ENCODE measurements around the gene AQP6.

AQP6 gene

GRCh38 chr12:49972641-49973360, at the start of gene AQP6:
Gene AQP6, plus strand, starts transcription at chr12:49972947. Its CDS starts 227 bp downstream, at chr12:49973174.
- no peak within 1 kb of the TSS for H3K4me3 ChIP-seq (replicated peaks; ENCODE audit: low read depth, low read length)
- no peak for DNase-seq (ENCODE audit: extremely low read depth, low read depth)
- TF ChIP-seq CTCF (IDR thresholded peaks at IDR 0.05; ENCODE audit: low read depth, low read length, missing control alignments): no peak

- no peak overlapping the region for H3K4me3 ChIP-seq (replicated peaks; ENCODE audit: low read depth, low read length)
- TF ChIP-seq CTCF (IDR thresholded peaks at IDR 0.05; ENCODE audit: low read depth, low read length, missing control alignments): no peak
- no peak for DNase-seq (ENCODE audit: extremely low read depth, low read depth)
Measured at GRCh38 chr12:49923035-49923644, 49.6 kb upstream of the AQP6 start.

- no peak overlapping the region for H3K4me3 ChIP-seq (replicated peaks; ENCODE audit: low read depth, low read length)
- DNase-seq (ENCODE audit: extremely low read depth, low read depth): no peak
- TF ChIP-seq CTCF (IDR thresholded peaks at IDR 0.05; ENCODE audit: low read depth, low read length, missing control alignments): no peak
Measured at GRCh38 chr12:49923880-49924556, 48.7 kb upstream of the AQP6 start.

DNA sequence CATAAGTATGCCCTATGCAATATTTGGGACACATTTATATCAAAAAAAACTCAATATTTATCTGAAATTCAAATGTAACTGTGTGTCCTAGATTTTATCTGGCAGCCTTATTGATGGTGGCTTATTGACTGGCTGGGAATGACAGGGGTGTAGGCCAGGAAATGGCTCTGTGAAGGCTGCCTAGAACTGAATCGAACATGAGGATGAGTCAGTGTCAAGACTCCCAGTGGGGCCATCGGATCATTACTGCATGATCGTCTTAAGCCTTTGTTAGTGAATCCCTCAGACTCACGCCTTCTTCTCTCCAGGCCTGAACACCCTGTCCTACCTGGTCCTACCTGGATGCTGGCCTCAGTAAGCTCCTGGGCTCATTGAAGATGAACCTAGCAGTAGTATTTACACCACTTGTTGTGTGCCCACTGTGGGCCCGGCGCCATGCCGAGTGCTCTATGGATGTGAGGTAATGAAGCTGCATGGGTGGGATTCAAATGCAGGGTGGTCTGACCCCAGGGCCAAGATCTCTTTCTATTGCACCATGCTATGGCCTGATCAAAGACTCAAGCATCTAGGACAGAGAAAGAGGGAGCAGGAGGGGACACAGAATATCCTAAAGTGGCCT, 48.0 kb upstream of the AQP6 start:
- H3K4me3 ChIP-seq (replicated peaks; ENCODE audit: low read depth, low read length): no peak overlapping the region
- TF ChIP-seq CTCF (IDR thresholded peaks at IDR 0.05; ENCODE audit: low read depth, low read length, missing control alignments): no peak
- no peak for DNase-seq (ENCODE audit: extremely low read depth, low read depth)

DNA sequence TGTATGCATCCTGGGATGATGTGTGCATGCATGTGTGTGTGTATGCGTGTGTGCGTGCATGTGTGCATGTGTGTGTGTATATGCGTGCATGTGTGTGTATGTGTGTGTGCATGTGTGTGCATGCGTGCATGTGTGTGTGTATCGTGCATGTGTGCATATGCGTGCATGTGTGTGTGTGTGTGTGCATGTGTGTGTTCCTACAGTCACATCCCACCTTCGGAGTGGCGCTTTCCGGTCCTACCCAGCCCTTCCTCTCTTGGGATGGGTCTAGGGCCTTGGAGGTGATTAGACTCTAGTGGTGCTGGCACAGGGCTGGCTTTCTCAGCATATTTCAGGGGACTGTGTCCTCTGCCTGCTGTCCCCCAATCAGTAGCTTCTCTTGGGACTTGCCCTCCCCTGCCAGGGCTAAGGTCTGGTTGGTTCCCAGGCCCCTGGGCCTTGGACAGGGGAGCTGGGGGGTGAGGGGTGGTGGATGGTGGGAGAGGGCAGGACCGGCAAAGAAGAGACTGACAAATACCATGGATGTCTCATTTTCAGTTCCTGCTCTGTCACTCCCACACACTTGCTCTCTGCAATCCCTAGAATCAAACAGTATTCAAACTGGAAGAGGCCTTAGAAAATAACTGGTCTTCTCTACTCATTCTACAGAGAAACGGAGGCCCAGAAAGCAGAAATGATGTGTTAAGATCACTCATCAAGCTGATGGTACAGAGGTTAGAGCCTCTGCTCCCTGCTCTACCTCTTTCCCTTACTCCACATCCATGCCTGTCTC, 47.1 kb upstream of the AQP6 start:
- no peak overlapping the region for H3K4me3 ChIP-seq (replicated peaks; ENCODE audit: low read depth, low read length)
- DNase-seq (ENCODE audit: extremely low read depth, low read depth): no peak
- no peak for TF ChIP-seq CTCF (IDR thresholded peaks at IDR 0.05; ENCODE audit: low read depth, low read length, missing control alignments)

GRCh38 chr12:49928471-49928870, 44.3 kb upstream of the AQP6 start:
- no peak for TF ChIP-seq CTCF (IDR thresholded peaks at IDR 0.05; ENCODE audit: low read depth, low read length, missing control alignments)
- no peak overlapping the region for H3K4me3 ChIP-seq (replicated peaks; ENCODE audit: low read depth, low read length)
- no peak for DNase-seq (ENCODE audit: extremely low read depth, low read depth)

All from HFF-Myc (cell line).